Transverse colon (tissue), 4 donors: ENCODE results near the gene GNA14. TPM values are rescaled to one million over a fixed set of nuclear protein-coding genes. Genes with fewer than 3 reads are reported as not detected.

Experiments used
- DNase-seq: peaks from one replicate; pipeline ENCODE4 v3.0.0-alpha.2; 2019
- H3K27ac ChIP-seq, 4 donors: fragments of 200-600 bp; sonication (generic); 2 replicates each; pipeline ENCODE4 v1.5.1; 2016 to 2018; ENCODE audit warnings: inconsistent platforms in 4 of 4
- H3K27me3 ChIP-seq: fragments of 200-600 bp; sonication (generic); 2 replicates; pipeline ENCODE4 v1.5.1; 2017; ENCODE audit warnings: inconsistent platforms
- H3K36me3 ChIP-seq, 4 donors: fragments of 200-600 bp; sonication (generic); 2 replicates each; pipeline ENCODE4 v1.5.1; 2017 to 2019; ENCODE audit warnings: inconsistent platforms in 4 of 4
- H3K4me1 ChIP-seq, 4 donors: fragments of 200-600 bp; sonication (generic); 2 replicates each; pipeline ENCODE4 v1.5.1; 2017 to 2020; ENCODE audit warnings: inconsistent platforms in 4 of 4
- H3K4me3 ChIP-seq, 4 donors: fragments of 200-600 bp; sonication (generic); 1 replicate in 1 of 4; 2 replicates in 3 of 4; pipeline versions ENCODE4 v1.5.1 to v1.6.1; 2017 to 2019; ENCODE audit warnings: inconsistent platforms in 4 of 4
- H3K9me3 ChIP-seq, 2 donors: fragments of 200-600 bp; sonication (generic); 2 replicates each; pipeline ENCODE4 v1.5.1; 2017 to 2019; ENCODE audit warnings: inconsistent platforms in 2 of 2
- CTCF ChIP-seq, 5 experiments: fragments of 200-600 bp in 3 of 5; fragments of 450-650 bp in 2 of 5; sonication (generic) in 3 of 5; IDR thresholded peaks; 1 replicate in 2 of 5; 2 replicates in 3 of 5; pipeline ENCODE4 v1.5.1; 2016 to 2017; ENCODE audit warnings: antibody characterized with exemption in 5 of 5, inconsistent platforms in 3 of 5, mild to moderate bottlenecking in 2 of 5, moderate library complexity in 1 of 5
- EP300 ChIP-seq: sonication (generic); formaldehyde crosslinking; IDR thresholded peaks from one replicate; pipeline ENCODE4 v1.6.1; 2017; ENCODE audit warnings: antibody characterized with exemption, low read depth
- POLR2A ChIP-seq: fragments of 450-650 bp; IDR thresholded peaks from one replicate; pipeline ENCODE4 v1.6.1; 2016; ENCODE audit warnings: antibody characterized with exemption, mild to moderate bottlenecking, moderate library complexity
- POLR2AphosphoS5 ChIP-seq, 3 donors: sonication (generic); formaldehyde crosslinking; IDR thresholded peaks; one replicate each; pipeline ENCODE4 v1.6.1; 2016; ENCODE audit warnings: antibody characterized with exemption in 3 of 3
- WGBS, 2 donors: methylation state at CpG; one replicate each; pipeline ENCODE4 v1.1.5; 2018; ENCODE audit warnings: low coverage in 1 of 2; 5-methylcytosine and 5-hydroxymethylcytosine counted together
- in situ Hi-C, 4 donors: fragments of 200-750 bp; cut with MboI; loops; one replicate each; pipeline versions ENCODE4 v1.15.0 to v1.15.1; 2017; ENCODE audit warnings: low sequenced_read_pairs in 3 of 4, low pct_ligation_motif_present in 1 of 4, low pct_unique_long_range_greater_than_20kb in 1 of 4
- intact Hi-C: fragments of 100-400 bp; cut with DNase I; formaldehyde crosslinking; loops from one replicate; pipeline ENCODE4 v1.15.1; 2023; ENCODE audit warnings: low total_unique reads
- total RNA-seq, 4 donors: library from RNA; depleted of rRNA; stranded (reverse); fragments of >200 nt; gene quantifications; one replicate each; pipeline ENCODE4 v1.1.0, GENCODE V29; 2016

Gene GNA14
- total RNA-seq, 4 donors from 2014 or later: 9.4 to 64.9 (median 16.9) TPM

DNA sequence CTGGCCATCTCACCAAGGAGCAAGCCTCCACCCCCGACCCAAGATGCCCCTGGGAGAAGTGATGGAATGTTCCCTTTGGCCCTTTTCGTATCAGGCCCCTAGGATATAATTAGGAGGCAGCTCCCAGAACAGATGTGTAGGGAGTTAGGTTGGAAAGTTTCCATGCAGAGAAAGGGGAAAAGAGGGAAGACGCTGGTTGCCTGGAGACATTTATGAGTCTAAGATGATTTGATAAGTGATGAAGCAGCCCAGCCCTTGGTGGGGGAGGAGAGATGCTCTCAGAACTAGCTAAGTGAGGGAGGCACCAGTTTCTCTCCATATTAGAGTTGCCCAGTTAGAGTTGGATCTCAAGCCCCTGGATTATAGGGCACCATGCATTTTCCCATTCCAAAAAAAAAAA, 137.5 kb downstream of the GNA14 start:
- WGBS, 2 donors: 71% methylated on average over 3 of the region's 3 CpGs; no CpG with 5 or more reads in 1 of the 2 donors
- no peak overlapping the region for H3K4me3 ChIP-seq
- H3K27ac ChIP-seq: no peak overlapping the region
- in situ Hi-C loops (no loop called here), intact Hi-C loops (no loop called here)
- H3K36me3 ChIP-seq: no peaks in the 10 kb centered on the region
- no peak for DNase-seq
- peaks cover 0 to 6% (median 3%) of the 10 kb centered on the region in 4 donors for H3K4me1 ChIP-seq
- no peaks in the 10 kb centered on the region for H3K9me3 ChIP-seq
- TF ChIP-seq CTCF (IDR thresholded peaks at IDR 0.05) (no peak), POLR2AphosphoS5 (IDR thresholded peaks at IDR 0.05) (no peak)
- no peaks in the 10 kb centered on the region for H3K27me3 ChIP-seq

- in situ Hi-C loops (no loop called here), intact Hi-C loops (no loop called here)
- Histone ChIP-seq H3K27me3 (no peaks in the 10 kb centered on the region), H3K4me1 (peaks cover 0 to 6% (median 3%) of the 10 kb centered on the region in 4 donors), H3K27ac (no peak overlapping the region), H3K9me3 (no peaks in the 10 kb centered on the region), H3K4me3 (no peak overlapping the region), H3K36me3 (no peaks in the 10 kb centered on the region)
- DNase-seq: no peak
- 90 to 93% methylated on average over 3 of the region's 3 CpGs for WGBS, 2 donors
- TF ChIP-seq EP300: no peak
- TF ChIP-seq CTCF (IDR thresholded peaks at IDR 0.05): no peak
- no peak for TF ChIP-seq POLR2A
- TF ChIP-seq POLR2AphosphoS5 (IDR thresholded peaks at IDR 0.05): no peak
These were observed 139.7 kb downstream of the GNA14 start for GRCh38 chr9:77508396-77508795.

DNA sequence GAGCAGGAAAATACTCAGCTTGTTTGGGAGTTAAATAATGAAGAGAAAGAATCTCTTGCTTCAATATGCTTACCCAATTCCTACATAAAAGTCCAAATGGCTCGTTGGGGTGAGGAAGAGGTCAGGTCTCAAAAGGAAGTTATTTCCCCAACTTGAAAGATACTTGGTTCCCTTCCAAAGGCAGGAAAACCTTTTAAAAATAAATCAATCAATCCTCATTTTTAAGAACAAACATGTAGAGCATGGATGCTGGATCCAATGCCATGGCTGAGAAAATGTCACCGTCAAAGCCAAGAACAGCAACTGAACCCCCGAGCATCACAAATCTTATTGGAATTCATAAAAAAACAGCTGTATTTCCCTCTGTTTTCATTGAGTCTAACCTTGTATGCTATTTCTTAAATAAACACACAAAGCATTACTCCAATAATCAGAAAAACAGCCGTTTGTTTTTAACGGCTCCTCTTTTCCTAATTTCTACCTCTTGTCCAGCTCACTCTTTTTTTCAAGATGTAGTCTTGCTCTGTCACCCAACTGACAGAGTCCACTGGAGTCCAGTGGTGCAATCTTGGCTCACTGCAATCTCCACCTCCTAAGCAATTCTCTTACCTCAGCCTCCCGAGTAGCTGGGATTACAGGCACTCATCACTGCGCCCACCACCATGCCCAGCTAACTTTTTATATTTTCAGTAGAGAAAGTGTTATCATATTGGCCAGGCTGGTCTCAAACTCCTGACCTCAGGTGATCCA, 140.7 kb downstream of the GNA14 start:
- no peaks in the 10 kb centered on the region for H3K27me3 ChIP-seq
- no peak overlapping the region for H3K27ac ChIP-seq
- no peaks in the 10 kb centered on the region for H3K4me1 ChIP-seq
- in situ Hi-C loops: no loop called here
- DNase-seq: no peak
- TF ChIP-seq EP300 (no peak), POLR2AphosphoS5 (IDR thresholded peaks at IDR 0.05) (no peak), CTCF (IDR thresholded peaks at IDR 0.05) (no peak), POLR2A (no peak)
- H3K36me3 ChIP-seq: no peaks in the 10 kb centered on the region
- no peaks in the 10 kb centered on the region for H3K9me3 ChIP-seq
- H3K4me3 ChIP-seq: no peak overlapping the region
- intact Hi-C loops: no loop called here
- WGBS, 2 donors: 68 to 72% methylated on average over 7 of the region's 7 CpGs

DNA sequence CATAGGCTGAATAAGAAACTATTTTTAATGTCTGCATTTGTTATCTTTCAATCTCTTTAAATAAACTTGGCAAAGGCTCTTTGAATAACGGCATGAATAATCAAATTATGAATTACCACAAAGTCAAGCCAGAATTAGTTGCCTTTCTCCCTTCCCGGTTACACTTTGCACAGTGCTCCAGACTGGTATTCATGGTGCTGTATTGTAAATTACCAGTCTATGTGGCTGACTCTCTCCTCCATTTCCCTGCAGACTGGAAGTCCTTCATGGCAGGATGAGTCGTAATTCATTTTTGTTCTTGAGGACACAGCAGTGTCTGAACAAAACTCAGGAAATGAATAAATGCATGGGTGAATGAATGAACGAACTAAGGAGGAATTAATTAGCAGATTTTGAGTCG, 142.9 kb downstream of the GNA14 start:
- DNase-seq: no peak
- in situ Hi-C loops: no loop called here

More for the DNA sequence above, 142.9 kb downstream of the GNA14 start:
- WGBS, 2 donors: 67 to 72% methylated on average over 2 to 5 of the region's 5 CpGs
- Histone ChIP-seq H3K27ac (no peak overlapping the region), H3K9me3 (no peaks in the 10 kb centered on the region), H3K4me1 (no peaks in the 10 kb centered on the region), H3K27me3 (no peaks in the 10 kb centered on the region), H3K36me3 (no peaks in the 10 kb centered on the region), H3K4me3 (no peak overlapping the region)
- intact Hi-C loops: no loop called here
- TF ChIP-seq POLR2A (no peak), POLR2AphosphoS5 (IDR thresholded peaks at IDR 0.05) (no peak), CTCF (IDR thresholded peaks at IDR 0.05) (no peak)
